Measurements from ENCODE around the gene FRMD4A.
"Not testable (repeated sequence)": the region's sequence is repeated elsewhere in the genome, so short reads cannot be mapped to it uniquely, and the experiment has no call there.

FRMD4A gene

GRCh38 chr10:14042051-14042450 is 288.7 kb downstream of the FRMD4A start:
- FAIRE-seq = not testable (repeated sequence)

GRCh38 chr10:14040787-14041631 is 289.7 kb downstream of the FRMD4A start:
- no peak for FAIRE-seq

GRCh38 chr10:14039968-14040668 is 290.6 kb downstream of the FRMD4A start:
- no peak for FAIRE-seq

- no peak for FAIRE-seq
These were observed 294.5 kb downstream of the FRMD4A start for GRCh38 chr10:14036233-14036632.

- FAIRE-seq = no peak
These were observed 295.2 kb downstream of the FRMD4A start for GRCh38 chr10:14035506-14035905.

GRCh38 chr10:14032406-14032998 is 298.2 kb downstream of the FRMD4A start:
- FAIRE-seq = no peak

GRCh38 chr10:14026325-14026724 is 304.4 kb downstream of the FRMD4A start:
- FAIRE-seq = no peak

- FAIRE-seq = no peak
These were observed 305.2 kb downstream of the FRMD4A start for GRCh38 chr10:14025283-14026189.

- no peak for FAIRE-seq
These were observed 306.2 kb downstream of the FRMD4A start for GRCh38 chr10:14024329-14025202.

GRCh38 chr10:14023673-14024328 is 306.9 kb downstream of the FRMD4A start:
- FAIRE-seq = no peak

GRCh38 chr10:14022954-14023672 is 307.6 kb downstream of the FRMD4A start:
- FAIRE-seq = no peak

- no peak for FAIRE-seq
These were observed 308.7 kb downstream of the FRMD4A start for GRCh38 chr10:14022052-14022451.

- FAIRE-seq = no peak
These were observed 310.6 kb downstream of the FRMD4A start for GRCh38 chr10:14020037-14020664.

- no peak for FAIRE-seq
These were observed 313.3 kb downstream of the FRMD4A start for GRCh38 chr10:14017467-14017866.

- FAIRE-seq = no peak
These were observed 313.8 kb downstream of the FRMD4A start for GRCh38 chr10:14016931-14017333.

- FAIRE-seq = no peak
These were observed 314.6 kb downstream of the FRMD4A start for GRCh38 chr10:14016011-14016536.

- no peak for FAIRE-seq
These were observed 316.3 kb downstream of the FRMD4A start for GRCh38 chr10:14014423-14014822.

GRCh38 chr10:14010769-14011574 is 319.8 kb downstream of the FRMD4A start:
- FAIRE-seq = no peak

All from endometrium (tissue), 2 donors.